Measurements from ENCODE around the gene SCARF1. TPM values are rescaled to one million over a fixed set of nuclear protein-coding genes. Genes with fewer than 3 reads are reported as not detected.

Gene SCARF1
- total RNA-seq, 2 donors from 2014 or later = 2.5 to 5.7 TPM

DNA sequence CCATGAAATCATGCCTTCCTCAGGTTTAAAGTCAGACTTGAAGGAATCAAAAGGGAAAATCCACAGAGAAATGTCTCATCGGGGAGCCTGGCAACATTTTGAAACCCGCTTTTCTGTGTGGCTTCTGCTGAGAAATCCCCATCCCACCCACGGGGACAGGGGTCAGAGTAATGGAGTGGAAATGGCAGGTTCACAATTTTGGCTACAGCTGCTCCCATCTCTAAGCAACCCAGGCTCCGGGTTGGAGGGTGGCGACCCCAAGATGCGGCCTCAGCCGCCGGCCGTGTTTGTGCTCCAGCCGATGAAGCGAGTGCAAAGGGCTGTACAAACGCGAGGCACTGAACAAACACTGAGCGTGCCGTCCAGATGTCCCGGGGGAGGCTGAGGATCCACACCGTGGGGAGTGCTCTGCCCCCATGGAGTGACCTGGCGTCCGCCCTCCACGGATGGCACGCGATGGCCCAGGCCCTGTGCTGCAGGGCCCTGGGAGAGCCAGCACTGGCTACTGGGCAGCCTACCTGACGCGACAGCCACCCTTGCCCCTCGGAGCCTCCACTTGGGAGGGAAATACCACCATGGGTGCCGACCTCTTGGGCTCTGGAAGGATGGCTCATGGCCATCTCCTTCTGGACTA is 39.1 kb downstream of the SCARF1 start:
- H3K36me3 Mint-ChIP-seq (ENCODE audit: low read depth) = no peaks in the 10 kb centered on the region
- H3K4me3 Mint-ChIP-seq = peak overlapping the region; percentile 62
- H3K9me3 Mint-ChIP-seq = no peaks in the 10 kb centered on the region
- peak overlapping the region; percentile 88 for H3K27ac Mint-ChIP-seq
- H3K27me3 Mint-ChIP-seq = no peaks in the 10 kb centered on the region
- H3K4me1 Mint-ChIP-seq = no peaks in the 10 kb centered on the region
- ATAC-seq (replicated peaks) = peak; percentile 46

GRCh38 chr17:1605681-1606351 is 39.7 kb downstream of the SCARF1 start:
- Mint-ChIP-seq H3K36me3 (ENCODE audit: low read depth) (no peaks in the 10 kb centered on the region), H3K4me3 (peak overlapping the region; percentile 62), H3K4me1 (no peaks in the 10 kb centered on the region), H3K27ac (peak overlapping the region; percentile 43), H3K27me3 (no peaks in the 10 kb centered on the region), H3K9me3 (no peaks in the 10 kb centered on the region)
- no peak for ATAC-seq (replicated peaks)

DNA sequence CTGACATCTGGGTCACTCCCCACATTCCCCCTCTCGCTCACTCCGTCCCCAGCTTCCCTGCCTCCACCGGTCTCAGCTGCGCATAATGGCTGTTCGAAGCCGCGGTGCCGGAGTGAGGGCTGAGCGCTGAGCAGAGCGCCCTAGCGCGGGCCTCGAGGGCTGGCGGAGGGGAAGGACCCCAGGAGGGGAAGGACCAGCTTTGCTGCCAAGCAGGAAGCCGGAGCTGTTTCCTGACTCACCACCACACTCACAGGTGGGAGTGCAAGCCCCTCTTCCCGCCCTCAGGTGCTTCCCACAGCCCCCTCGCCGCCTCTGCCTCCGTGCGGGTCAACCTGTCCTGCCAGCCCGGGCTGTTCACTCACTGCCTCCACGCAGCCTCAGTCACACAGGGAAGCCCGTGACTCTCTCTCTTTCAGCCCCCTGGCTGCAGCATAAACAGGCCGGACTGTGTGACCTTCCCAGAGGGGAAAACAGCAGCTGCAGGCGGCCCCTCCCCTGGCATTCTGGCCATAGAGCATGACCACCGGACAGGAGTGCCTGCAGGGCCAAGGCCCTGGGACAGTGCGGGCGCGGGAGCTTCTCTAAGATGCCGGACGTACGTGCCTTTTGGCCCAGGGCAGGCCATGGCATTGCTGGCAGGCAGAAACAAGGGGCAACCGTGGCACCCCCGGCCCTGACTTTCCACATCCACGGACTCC is 40.6 kb downstream of the SCARF1 start:
- Mint-ChIP-seq H3K27me3 (no peaks in the 10 kb centered on the region), H3K4me3 (no peak overlapping the region), H3K4me1 (no peaks in the 10 kb centered on the region), H3K27ac (no peak overlapping the region), H3K9me3 (no peaks in the 10 kb centered on the region), H3K36me3 (ENCODE audit: low read depth) (no peaks in the 10 kb centered on the region)
- no peak for ATAC-seq (replicated peaks)

DNA sequence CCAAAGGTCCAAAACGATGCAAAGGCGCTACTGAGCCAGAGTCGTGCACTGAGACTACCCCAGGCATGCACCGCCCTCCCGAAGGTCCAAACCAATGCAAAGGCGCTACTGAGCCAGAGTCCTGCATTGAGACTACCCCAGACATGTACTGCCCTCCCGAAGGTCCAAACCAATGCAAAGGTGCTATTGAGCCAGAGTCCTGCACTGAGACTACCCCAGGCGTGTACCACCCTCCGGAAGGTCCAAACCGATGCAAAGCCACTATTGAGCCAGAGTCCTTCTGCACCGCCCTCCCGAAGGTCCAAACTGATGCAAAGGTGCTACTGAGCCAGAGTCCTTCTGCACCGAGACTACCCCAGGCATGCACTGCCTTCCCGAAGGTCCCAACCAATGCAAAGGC is 44.0 kb downstream of the SCARF1 start:
- no peak for ATAC-seq (replicated peaks)
- no peak overlapping the region for H3K4me3 Mint-ChIP-seq
- no peaks in the 10 kb centered on the region for H3K9me3 Mint-ChIP-seq
- H3K4me1 Mint-ChIP-seq = no peaks in the 10 kb centered on the region
- H3K36me3 Mint-ChIP-seq (ENCODE audit: low read depth) = no peaks in the 10 kb centered on the region
- H3K27ac Mint-ChIP-seq = no peak overlapping the region
- no peaks in the 10 kb centered on the region for H3K27me3 Mint-ChIP-seq

DNA sequence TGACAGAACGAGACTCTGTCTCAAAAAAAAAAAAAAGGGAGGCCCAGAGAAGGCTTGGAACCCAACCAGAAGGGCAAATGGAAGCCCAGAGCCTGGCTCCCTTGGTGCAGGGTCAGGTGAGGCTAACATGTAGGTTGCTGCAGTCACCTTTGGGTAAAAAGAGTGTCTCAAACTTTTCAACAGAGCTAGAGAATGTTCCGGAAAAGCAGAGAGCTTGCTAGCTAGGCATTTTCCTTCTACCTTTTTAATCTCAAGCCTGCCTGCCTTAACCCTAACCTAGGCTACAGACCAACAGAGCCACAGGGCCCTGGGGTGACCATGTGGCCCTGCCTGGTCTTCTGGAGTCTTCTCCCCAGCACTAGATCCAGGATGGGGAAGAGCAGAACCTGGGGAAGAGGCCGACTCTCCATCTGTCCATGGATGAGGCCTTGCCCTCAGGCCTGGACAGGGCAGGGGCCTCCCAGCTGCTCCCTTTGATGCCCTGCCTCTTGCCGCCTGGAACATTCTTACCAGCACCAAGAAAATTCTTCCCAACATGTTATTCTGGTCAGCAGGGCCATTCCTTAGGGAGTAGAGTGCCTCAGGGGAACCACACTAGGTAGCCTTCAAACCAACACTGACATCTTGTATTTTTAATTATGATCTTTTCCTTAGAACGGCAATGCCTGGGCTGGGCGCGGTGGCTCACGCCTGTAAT is 47.0 kb downstream of the SCARF1 start:
- H3K4me1 Mint-ChIP-seq = no peaks in the 10 kb centered on the region
- no peaks in the 10 kb centered on the region for H3K9me3 Mint-ChIP-seq
- no peak overlapping the region for H3K27ac Mint-ChIP-seq
- no peak overlapping the region for H3K4me3 Mint-ChIP-seq
- no peak for ATAC-seq (replicated peaks)
- no peaks in the 10 kb centered on the region for H3K36me3 Mint-ChIP-seq (ENCODE audit: low read depth)
- no peaks in the 10 kb centered on the region for H3K27me3 Mint-ChIP-seq

- ATAC-seq (replicated peaks) = no peak
- Mint-ChIP-seq H3K36me3 (ENCODE audit: low read depth) (no peaks in the 10 kb centered on the region), H3K9me3 (no peaks in the 10 kb centered on the region), H3K27me3 (no peaks in the 10 kb centered on the region), H3K4me3 (no peak overlapping the region), H3K27ac (no peak overlapping the region), H3K4me1 (no peaks in the 10 kb centered on the region)
These were observed 47.6 kb downstream of the SCARF1 start for GRCh38 chr17:1597861-1598342.

DNA sequence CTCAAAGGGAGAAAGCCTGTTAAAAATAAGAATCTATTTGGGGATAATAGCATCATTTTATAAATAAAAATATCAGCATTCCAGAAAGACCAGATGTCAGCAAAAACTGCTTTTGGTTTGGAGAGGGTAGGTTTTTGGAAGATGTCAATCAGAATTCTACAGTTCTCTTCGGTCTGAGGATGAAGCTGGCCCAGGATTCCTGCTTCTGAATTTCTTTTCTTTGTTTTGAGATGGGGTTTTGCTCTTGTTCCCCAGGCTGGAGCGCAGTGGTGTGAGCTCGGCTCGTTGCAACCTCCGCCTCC is 52.0 kb downstream of the SCARF1 start:
- Mint-ChIP-seq H3K4me3 (no peak overlapping the region), H3K9me3 (no peaks in the 10 kb centered on the region), H3K36me3 (ENCODE audit: low read depth) (no peaks in the 10 kb centered on the region), H3K27ac (no peak overlapping the region), H3K27me3 (no peaks in the 10 kb centered on the region), H3K4me1 (no peaks in the 10 kb centered on the region)
- ATAC-seq (replicated peaks) = no peak

DNA sequence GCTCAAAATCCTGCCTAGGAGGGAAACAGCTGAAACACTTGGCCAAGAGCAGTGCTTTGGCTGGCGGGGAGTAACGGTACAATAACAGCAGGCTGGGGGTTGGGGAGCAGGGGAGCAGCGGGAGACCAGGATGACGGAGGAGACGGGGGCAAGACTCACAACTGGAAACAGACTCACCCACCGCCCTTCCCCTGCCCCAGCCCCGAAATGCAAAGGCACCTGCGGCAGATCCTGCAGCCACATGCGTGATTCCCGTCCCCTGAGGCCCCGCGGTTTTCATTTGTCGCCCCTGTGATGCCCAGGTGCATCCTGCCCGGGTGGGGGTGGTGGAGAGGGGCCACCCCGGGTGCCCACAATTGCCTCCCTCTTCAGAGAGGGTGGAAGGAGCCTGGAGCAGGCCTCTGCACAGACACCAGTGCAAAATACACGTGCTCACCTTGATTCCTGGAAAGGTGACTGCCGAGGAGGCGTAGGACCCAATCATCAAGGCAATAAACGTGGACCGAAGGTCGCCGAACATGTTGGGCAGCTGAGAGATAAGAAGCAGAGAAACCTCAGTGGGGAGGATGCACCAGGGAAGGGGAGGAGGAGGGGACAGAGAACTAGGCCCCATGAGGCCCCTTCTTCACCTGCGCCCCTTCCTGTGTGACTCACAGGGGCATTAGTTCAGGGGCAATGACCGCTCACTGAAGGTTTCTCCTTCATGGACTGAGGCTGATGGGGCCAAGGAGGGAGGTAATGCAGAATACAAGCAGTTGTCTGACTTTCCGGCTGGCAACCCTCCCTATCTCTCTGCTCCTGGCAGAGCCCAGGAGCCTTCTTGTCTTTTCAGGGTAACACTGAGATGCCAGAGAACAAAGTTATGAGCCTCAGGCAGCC is 52.5 kb downstream of the SCARF1 start:
- Mint-ChIP-seq H3K27me3 (no peaks in the 10 kb centered on the region), H3K9me3 (no peaks in the 10 kb centered on the region), H3K27ac (no peak overlapping the region), H3K4me3 (no peak overlapping the region), H3K4me1 (no peaks in the 10 kb centered on the region), H3K36me3 (ENCODE audit: low read depth) (no peaks in the 10 kb centered on the region)
- no peak for ATAC-seq (replicated peaks)

DNA sequence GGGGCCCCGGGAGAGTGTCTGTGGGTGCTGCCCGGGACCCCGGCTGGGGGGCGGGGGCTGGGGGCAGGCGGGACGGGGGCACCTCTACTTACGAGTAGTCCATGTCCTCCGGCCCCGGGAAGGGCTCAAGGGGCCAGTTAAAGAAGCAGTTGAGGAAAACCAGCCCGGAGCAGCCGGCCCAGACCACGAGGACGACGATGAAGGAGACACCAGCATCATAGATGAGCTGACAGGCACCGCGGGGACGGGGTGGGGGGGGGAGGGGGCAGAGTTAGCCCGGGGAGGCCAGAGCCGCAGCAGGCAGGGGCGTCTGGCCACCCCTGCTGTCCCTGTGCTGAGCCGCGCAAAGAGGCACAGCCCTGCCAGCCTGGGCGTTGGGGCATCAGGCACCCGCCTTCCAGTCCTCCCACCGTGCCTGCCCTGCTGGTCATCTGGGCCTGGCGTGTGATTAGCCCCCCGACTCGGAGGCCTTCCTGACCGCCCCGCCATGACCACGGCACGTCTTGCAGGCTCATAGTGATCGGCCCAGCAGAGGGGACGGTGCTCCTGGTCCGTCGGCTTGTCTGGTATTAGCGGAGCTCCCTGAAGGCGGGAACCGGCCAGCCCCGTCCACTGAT is 54.0 kb downstream of the SCARF1 start:
- Mint-ChIP-seq H3K4me1 (no peaks in the 10 kb centered on the region), H3K9me3 (no peaks in the 10 kb centered on the region), H3K27me3 (no peaks in the 10 kb centered on the region), H3K4me3 (no peak overlapping the region), H3K36me3 (ENCODE audit: low read depth) (no peaks in the 10 kb centered on the region), H3K27ac (no peak overlapping the region)
- ATAC-seq (replicated peaks) = no peak

DNA sequence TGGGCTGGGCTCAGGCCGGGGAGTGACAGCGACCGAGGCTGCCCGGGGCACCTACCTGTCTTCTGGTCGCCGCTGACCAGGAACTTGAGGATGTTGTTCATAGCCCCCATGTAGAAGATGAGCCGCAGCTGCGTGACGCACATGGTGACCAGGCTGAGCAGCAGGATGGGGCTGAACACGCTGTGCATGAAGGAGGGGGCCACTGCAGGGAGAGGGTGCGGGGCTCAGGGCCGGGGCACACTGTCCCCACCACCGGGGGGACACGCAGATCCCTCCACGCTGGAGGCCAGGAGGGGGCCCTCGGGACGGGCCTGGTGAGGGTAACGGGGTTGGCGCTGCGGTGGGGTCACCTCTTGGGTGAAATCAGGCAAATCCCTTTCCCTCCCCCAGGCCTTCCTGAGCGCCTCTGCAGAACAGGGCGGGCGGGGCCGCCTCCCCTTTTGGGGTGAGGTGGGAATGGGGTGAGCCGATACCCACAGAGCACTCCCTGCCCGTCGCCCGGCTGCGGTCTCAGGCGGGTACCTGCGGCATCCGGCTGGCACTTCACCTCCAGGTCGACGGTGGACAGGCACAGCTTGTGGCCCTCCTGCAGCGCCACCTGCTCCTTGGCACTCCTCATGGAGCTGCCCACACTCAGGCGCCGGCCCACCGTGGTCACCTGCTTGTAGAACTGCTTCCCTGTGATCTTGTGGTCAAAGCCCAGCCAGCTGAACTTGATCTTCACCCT is 54.6 kb downstream of the SCARF1 start:
- H3K27ac Mint-ChIP-seq = no peak overlapping the region
- H3K4me3 Mint-ChIP-seq = no peak overlapping the region
- no peaks in the 10 kb centered on the region for H3K4me1 Mint-ChIP-seq
- H3K27me3 Mint-ChIP-seq = no peaks in the 10 kb centered on the region
- ATAC-seq (replicated peaks) = no peak
- H3K9me3 Mint-ChIP-seq = no peaks in the 10 kb centered on the region
- no peaks in the 10 kb centered on the region for H3K36me3 Mint-ChIP-seq (ENCODE audit: low read depth)

DNA sequence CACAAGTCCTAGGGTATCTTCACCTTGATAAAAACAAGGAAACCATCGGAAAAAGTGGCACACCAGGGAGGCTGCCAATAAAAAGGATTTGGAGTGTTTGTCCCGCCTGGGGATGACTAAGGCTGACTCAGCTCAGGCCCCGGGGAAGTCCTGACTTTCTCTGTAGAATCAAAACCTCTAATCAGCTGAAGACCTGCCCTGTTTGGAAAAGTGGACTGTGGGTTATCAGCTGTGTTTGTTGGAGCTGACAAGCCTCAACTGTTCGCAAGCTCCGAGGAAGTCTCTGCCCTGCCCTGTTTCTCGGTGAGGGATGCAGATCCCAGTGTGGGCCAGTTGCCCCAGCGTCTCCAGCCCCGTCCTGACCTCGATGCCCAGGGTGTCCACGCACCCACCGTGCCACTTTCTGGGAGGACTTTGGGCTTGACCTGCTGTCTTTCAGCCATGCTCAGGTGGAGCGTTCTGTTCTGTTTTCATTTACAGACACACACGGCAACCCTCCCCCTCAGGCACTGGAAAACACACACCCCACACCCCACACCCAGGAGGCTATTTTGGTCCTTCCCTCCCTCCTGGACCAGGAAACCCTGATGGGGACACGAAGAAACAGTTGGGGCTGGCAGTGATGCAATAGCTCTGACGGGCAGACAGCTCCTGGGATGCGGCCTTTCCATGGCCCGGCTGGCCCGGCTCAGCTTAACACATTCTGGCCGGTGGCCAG is 55.3 kb downstream of the SCARF1 start:
- H3K27ac Mint-ChIP-seq = no peak overlapping the region
- no peaks in the 10 kb centered on the region for H3K9me3 Mint-ChIP-seq
- H3K27me3 Mint-ChIP-seq = no peaks in the 10 kb centered on the region
- H3K36me3 Mint-ChIP-seq (ENCODE audit: low read depth) = no peaks in the 10 kb centered on the region
- ATAC-seq (replicated peaks) = peak; percentile 92
- H3K4me1 Mint-ChIP-seq = no peaks in the 10 kb centered on the region
- H3K4me3 Mint-ChIP-seq = no peak overlapping the region

- Mint-ChIP-seq H3K4me1 (no peaks in the 10 kb centered on the region), H3K4me3 (no peak overlapping the region), H3K36me3 (ENCODE audit: low read depth) (no peaks in the 10 kb centered on the region), H3K9me3 (no peaks in the 10 kb centered on the region), H3K27ac (no peak overlapping the region), H3K27me3 (no peaks in the 10 kb centered on the region)
- no peak for ATAC-seq (replicated peaks)
These were observed 56.5 kb downstream of the SCARF1 start for GRCh38 chr17:1588821-1589585.
